Smooth muscle cell (in vitro differentiated cells): ENCODE data around the gene IL1RAPL2. TPM values are rescaled to one million over a fixed set of nuclear protein-coding genes. Genes with fewer than 3 reads are reported as not detected.

Experiments
- DNase-seq: peaks from one replicate; lab custom pipeline; 2025; ENCODE audit not compliant: unreplicated experiment; lab: John Stamatoyannopoulos, UW
- H2AFZ ChIP-seq: fragments of 200-600 bp; sonication (generic); 2 replicates; pipeline ENCODE4 v1.6.0; 2016; ENCODE audit warnings: antibody characterized with exemption, low read depth, mild to moderate bottlenecking
- H3F3A ChIP-seq: fragments of 200-600 bp; sonication (generic); 2 replicates; pipeline ENCODE4 v1.6.0; 2017; ENCODE audit warnings: antibody characterized with exemption, low read depth
- H3K27ac ChIP-seq: fragments of 200-600 bp; sonication (generic); 2 replicates; pipeline ENCODE4 v1.5.1; 2016; ENCODE audit warnings: low read depth, mild to moderate bottlenecking
- H3K27me3 ChIP-seq: fragments of 200-600 bp; sonication (generic); 2 replicates; pipeline ENCODE4 v1.6.1; 2016; ENCODE audit warnings: low read depth, mild to moderate bottlenecking
- H3K36me3 ChIP-seq: fragments of 200-600 bp; sonication (generic); 2 replicates; pipeline ENCODE4 v1.5.1; 2016; ENCODE audit warnings: low read depth
- H3K4me1 ChIP-seq: fragments of 200-600 bp; sonication (generic); 2 replicates; pipeline ENCODE4 v1.5.1; 2016; ENCODE audit warnings: low read depth
- H3K4me2 ChIP-seq: fragments of 200-600 bp; sonication (generic); 2 replicates; pipeline ENCODE4 v1.6.0; 2016; ENCODE audit warnings: mild to moderate bottlenecking
- H3K4me3 ChIP-seq: fragments of 200-600 bp; sonication (generic); 2 replicates; pipeline ENCODE4 v1.5.1; 2016; ENCODE audit warnings: mild to moderate bottlenecking
- H3K79me2 ChIP-seq: fragments of 200-600 bp; sonication (generic); 2 replicates; pipeline ENCODE4 v1.6.0; 2016; ENCODE audit warnings: low read depth, mild to moderate bottlenecking
- H3K9ac ChIP-seq: fragments of 200-600 bp; sonication (generic); 2 replicates; pipeline ENCODE4 v1.6.0; 2016; ENCODE audit warnings: low read depth
- H3K9me3 ChIP-seq: fragments of 200-600 bp; sonication (generic); replicated peaks from 2 replicates; pipeline ENCODE4 v1.5.1; 2016; ENCODE audit warnings: low read depth
- H4K20me1 ChIP-seq: fragments of 200-600 bp; sonication (generic); 2 replicates; pipeline ENCODE4 v1.6.0; 2016; ENCODE audit warnings: low read depth
- WGBS: methylation state at CpG from one replicate; pipeline ENCODE4 v1.1.7; 2016; ENCODE audit warnings: low lambda C conversion rate; 5-methylcytosine and 5-hydroxymethylcytosine counted together
- polyA plus RNA-seq: library from polyadenylated mRNA; unstranded; fragments of >200 nt; fragmentation: Nextera tagmentation; extraction: Ambion mirVana; gene quantifications from 2 replicates; pipeline ENCODE4 v1.2.1, GENCODE V29; 2016
- total RNA-seq: library from RNA; depleted of rRNA; stranded (reverse); fragments of >200 nt; gene quantifications from 2 replicates; pipeline ENCODE4 v1.2.3, GENCODE V29; 2014
- TF ChIP-seq, protein P1 (sequence below): fragments of 200-600 bp; sonication (generic); IDR thresholded peaks from 2 replicates; pipeline ENCODE4 v1.5.1; 2017; ENCODE audit warnings: borderline replicate concordance, mild to moderate bottlenecking, antibody characterized with exemption; ENCODE audit not compliant: insufficient read depth, poor library complexity, severe bottlenecking

Gene IL1RAPL2
- total and polyA plus RNA-seq, 2 experiments from 2014 or later, result not detected

GRCh38 chrX:105752338-105752956 lies 1186.4 kb downstream of the IL1RAPL2 start:
- H3K4me2 ChIP-seq, result no peak overlapping the region
- no peak overlapping the region for H3K27ac ChIP-seq
- no peak overlapping the region for H3K9ac ChIP-seq
- H3K36me3 ChIP-seq, result no peaks in the 10 kb centered on the region
- no peaks in the 10 kb centered on the region for H3K79me2 ChIP-seq
- H3F3A ChIP-seq, result no peaks in the 10 kb centered on the region
- no peak overlapping the region for H3K4me3 ChIP-seq
- no peaks in the 10 kb centered on the region for H3K9me3 ChIP-seq
- no peaks in the 10 kb centered on the region for H3K4me1 ChIP-seq
- H3K27me3 ChIP-seq, result no peaks in the 10 kb centered on the region
- WGBS, result 54% methylated on average over 6 of the region's 6 CpGs
- no peak overlapping the region for H2AFZ ChIP-seq
- TF ChIP-seq, protein P1, sequence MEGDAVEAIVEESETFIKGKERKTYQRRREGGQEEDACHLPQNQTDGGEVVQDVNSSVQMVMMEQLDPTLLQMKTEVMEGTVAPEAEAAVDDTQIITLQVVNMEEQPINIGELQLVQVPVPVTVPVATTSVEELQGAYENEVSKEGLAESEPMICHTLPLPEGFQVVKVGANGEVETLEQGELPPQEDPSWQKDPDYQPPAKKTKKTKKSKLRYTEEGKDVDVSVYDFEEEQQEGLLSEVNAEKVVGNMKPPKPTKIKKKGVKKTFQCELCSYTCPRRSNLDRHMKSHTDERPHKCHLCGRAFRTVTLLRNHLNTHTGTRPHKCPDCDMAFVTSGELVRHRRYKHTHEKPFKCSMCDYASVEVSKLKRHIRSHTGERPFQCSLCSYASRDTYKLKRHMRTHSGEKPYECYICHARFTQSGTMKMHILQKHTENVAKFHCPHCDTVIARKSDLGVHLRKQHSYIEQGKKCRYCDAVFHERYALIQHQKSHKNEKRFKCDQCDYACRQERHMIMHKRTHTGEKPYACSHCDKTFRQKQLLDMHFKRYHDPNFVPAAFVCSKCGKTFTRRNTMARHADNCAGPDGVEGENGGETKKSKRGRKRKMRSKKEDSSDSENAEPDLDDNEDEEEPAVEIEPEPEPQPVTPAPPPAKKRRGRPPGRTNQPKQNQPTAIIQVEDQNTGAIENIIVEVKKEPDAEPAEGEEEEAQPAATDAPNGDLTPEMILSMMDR, result no peak
- no peak for DNase-seq
- no peaks in the 10 kb centered on the region for H4K20me1 ChIP-seq

- no peak overlapping the region for H3K4me3 ChIP-seq
- H4K20me1 ChIP-seq, result no peaks in the 10 kb centered on the region
- H3K27me3 ChIP-seq, result no peaks in the 10 kb centered on the region
- DNase-seq, result no peak
- H3F3A ChIP-seq, result no peaks in the 10 kb centered on the region
- TF ChIP-seq, protein P1, result no peak
- H3K9me3 ChIP-seq, result no peaks in the 10 kb centered on the region
- H3K4me2 ChIP-seq, result no peak overlapping the region
- H3K79me2 ChIP-seq, result no peaks in the 10 kb centered on the region
- no peaks in the 10 kb centered on the region for H3K4me1 ChIP-seq
- WGBS, result 71% methylated on average over 4 of the region's 4 CpGs
- no peak overlapping the region for H3K9ac ChIP-seq
- H2AFZ ChIP-seq, result no peak overlapping the region
- no peaks in the 10 kb centered on the region for H3K36me3 ChIP-seq
- H3K27ac ChIP-seq, result no peak overlapping the region
Observed at GRCh38 chrX:105753411-105753810, 1187.4 kb downstream of the IL1RAPL2 start.

GRCh38 chrX:105754286-105754964 lies 1188.4 kb downstream of the IL1RAPL2 start:
- Histone ChIP-seq H3K4me1 (no peaks in the 10 kb centered on the region), H3K4me3 (no peak overlapping the region), H3K36me3 (no peaks in the 10 kb centered on the region), H3K4me2 (no peak overlapping the region), H2AFZ (no peak overlapping the region), H4K20me1 (no peaks in the 10 kb centered on the region), H3K79me2 (no peaks in the 10 kb centered on the region), H3K27ac (no peak overlapping the region), H3F3A (no peaks in the 10 kb centered on the region), H3K9me3 (no peaks in the 10 kb centered on the region), H3K27me3 (no peaks in the 10 kb centered on the region), H3K9ac (no peak overlapping the region)
- DNase-seq, result no peak
- TF ChIP-seq, protein P1, result no peak
- WGBS, result 76% methylated on average over 2 of the region's 2 CpGs

GRCh38 chrX:105755109-105755508 lies 1189.1 kb downstream of the IL1RAPL2 start:
- H4K20me1 ChIP-seq, result no peaks in the 10 kb centered on the region
- no peak overlapping the region for H2AFZ ChIP-seq
- no peaks in the 10 kb centered on the region for H3K79me2 ChIP-seq
- H3K27ac ChIP-seq, result no peak overlapping the region
- no peaks in the 10 kb centered on the region for H3K36me3 ChIP-seq
- DNase-seq, result no peak
- 29% methylated on average over 1 of the region's 1 CpG for WGBS
- no peak overlapping the region for H3K4me3 ChIP-seq
- H3K9me3 ChIP-seq, result no peaks in the 10 kb centered on the region
- no peak overlapping the region for H3K4me2 ChIP-seq
- TF ChIP-seq, protein P1, result no peak
- no peak overlapping the region for H3K9ac ChIP-seq
- H3K4me1 ChIP-seq, result no peaks in the 10 kb centered on the region
- H3F3A ChIP-seq, result no peaks in the 10 kb centered on the region
- H3K27me3 ChIP-seq, result no peaks in the 10 kb centered on the region
